Measurements from ENCODE around the gene PACC1. TPM values are rescaled to one million over a fixed set of nuclear protein-coding genes. Genes with fewer than 3 reads are reported as not detected.
A peak's percentile ranks its signal among the peaks of the same experiment; 100 is the strongest.

The PACC1 gene
- polyA plus RNA-seq (2011; rRNA removed) (19.6 and 24.5 TPM in 2 replicates), polyA plus RNA-seq (2017; fragmentation: RNase III; extraction: RNeasy Plus Mini Kit Qiagen cat#74134 plus additional on column Dnase treatment) (11.8 to 12.5 TPM (median 11.9 TPM) in 3 replicates), polyA minus RNA-seq (2011; rRNA and poly(A)+ RNA removed) (28.3 and 39.6 TPM in 2 replicates)
- polyA plus RNA-seq (2012; cell fraction: cytosol; rRNA removed), result 18.5 and 26.7 TPM in 2 replicates
- polyA plus RNA-seq (2012; cell fraction: nucleus; rRNA removed), result 28.4 and 30.6 TPM in 2 replicates

GRCh38 chr1:212414328-212415106 is at the start of gene PACC1:
PACC1 (minus strand) TSS chr1:212414886; CDS start chr1:212414757, 129 bp downstream.
- POLR2A ChIA-PET, result interaction anchor here (1.0 to 1.2 kb wide), 2 partner anchors 18 to 194 kb away, joined by 3 read pairs; partner anchors contain the start of genes ATF3 and NENF
- Histone ChIP-seq H3K9me3 (no peaks in the 10 kb centered on the region), H3K4me3 (peak within 1 kb of the TSS; percentile 80), H3K27ac (peak within 1 kb of the TSS; percentile 75 to 89), H3K4me1 (peaks cover 14% of the 10 kb centered on the region), H3K4me2 (peak within 1 kb of the TSS; percentile 79)
- ATAC-seq (peak; percentile 89 to 97), DNase-seq (ENCODE audit: low read depth in 1 of 2, low spot score in 1 of 2) (peak; percentile 88 to 99), FAIRE-seq (no peak)
- WGBS (ENCODE audit: missing lambda C conversion rate), result 2% methylated on average over 17 of the region's 74 CpGs
- CTCF ChIA-PET, result interaction anchor here (0.8 to 2.1 kb wide), 2 partner anchors 35 to 42 kb away, joined by 3 to 4 read pairs; no protein-coding TSS in a partner anchor
- TF ChIP-seq HES2 (IDR thresholded peaks at IDR 0.05) (no peak), E2F6 (IDR thresholded peaks at IDR 0.05; ENCODE audit: borderline replicate concordance, low read depth) (no peak), PBX3 (IDR thresholded peaks at IDR 0.05) (no peak), HOXA7 (CRISPR knock-in tag; IDR thresholded peaks at IDR 0.05) (no peak), ZC3H11A (IDR thresholded peaks at IDR 0.05) (no peak), CBX2 (IDR thresholded peaks at IDR 0.05; ENCODE audit: borderline replicate concordance, low read depth) (no peak), TP53 (CRISPR knock-in tag; IDR thresholded peaks at IDR 0.05) (no peak), POLR2AphosphoS2 (conservative IDR thresholded peaks at IDR 0.05; ENCODE audit: low read length) (no peak), FOSB (CRISPR knock-in tag; IDR thresholded peaks at IDR 0.05) (no peak), EHF (CRISPR knock-in tag; IDR thresholded peaks at IDR 0.05) (no peak), BHLHE40 (IDR thresholded peaks at IDR 0.05; ENCODE audit: low read depth, low read length) (no peak), NFE2L2 (conservative IDR thresholded peaks at IDR 0.05; ENCODE audit: low read length) (no peak), MAFK (IDR thresholded peaks at IDR 0.05; ENCODE audit: partially characterized antibody) (no peak), HOXB13 (CRISPR knock-in tag; IDR thresholded peaks at IDR 0.05; ENCODE audit: low read depth) (no peak), GATA3 (IDR thresholded peaks at IDR 0.05; ENCODE audit: borderline replicate concordance) (no peak), POLR2A (IDR thresholded peaks at IDR 0.05; ENCODE audit: low read length) (peak; percentile 93), CHD4 (IDR thresholded peaks at IDR 0.05; ENCODE audit: borderline replicate concordance) (no peak), RAD21 (conservative IDR thresholded peaks at IDR 0.05 in 1 of 2, IDR thresholded peaks at IDR 0.05 in 1 of 2) (no peak), MAX (IDR thresholded peaks at IDR 0.05) (peak; percentile 68), ZNF302 (CRISPR knock-in tag; IDR thresholded peaks at IDR 0.05) (no peak), JUNB (IDR thresholded peaks at IDR 0.05) (no peak), EHMT2 (IDR thresholded peaks at IDR 0.05; ENCODE audit: low read depth) (no peak), RNF2 (IDR thresholded peaks at IDR 0.05; ENCODE audit: borderline replicate concordance, low read depth) (no peak), FOSL2 (IDR thresholded peaks at IDR 0.05) (no peak), FOSL2 (CRISPR knock-in tag; IDR thresholded peaks at IDR 0.05) (no peak), JUN (IDR thresholded peaks at IDR 0.05) (no peak), NR3C1 (IDR thresholded peaks at IDR 0.05) (no peak), HDAC2 (IDR thresholded peaks at IDR 0.05) (no peak), USF2 (IDR thresholded peaks at IDR 0.05) (peak; percentile 84), PHF8 (IDR thresholded peaks at IDR 0.05; ENCODE audit: borderline replicate concordance, low read depth) (0 out of 2 replicates have a peak, but pooled peaks have one; percentile 23), MYC (IDR thresholded peaks at IDR 0.05; ENCODE audit: borderline replicate concordance, low read length) (no peak)
- TF ChIP-seq, protein P1, sequence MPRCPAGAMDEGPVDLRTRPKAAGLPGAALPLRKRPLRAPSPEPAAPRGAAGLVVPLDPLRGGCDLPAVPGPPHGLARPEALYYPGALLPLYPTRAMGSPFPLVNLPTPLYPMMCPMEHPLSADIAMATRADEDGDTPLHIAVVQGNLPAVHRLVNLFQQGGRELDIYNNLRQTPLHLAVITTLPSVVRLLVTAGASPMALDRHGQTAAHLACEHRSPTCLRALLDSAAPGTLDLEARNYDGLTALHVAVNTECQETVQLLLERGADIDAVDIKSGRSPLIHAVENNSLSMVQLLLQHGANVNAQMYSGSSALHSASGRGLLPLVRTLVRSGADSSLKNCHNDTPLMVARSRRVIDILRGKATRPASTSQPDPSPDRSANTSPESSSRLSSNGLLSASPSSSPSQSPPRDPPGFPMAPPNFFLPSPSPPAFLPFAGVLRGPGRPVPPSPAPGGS (IDR thresholded peaks at IDR 0.05), result 0 out of 3 replicates have a peak, but pooled peaks have one; percentile 64
- TF ChIP-seq, protein P2, sequence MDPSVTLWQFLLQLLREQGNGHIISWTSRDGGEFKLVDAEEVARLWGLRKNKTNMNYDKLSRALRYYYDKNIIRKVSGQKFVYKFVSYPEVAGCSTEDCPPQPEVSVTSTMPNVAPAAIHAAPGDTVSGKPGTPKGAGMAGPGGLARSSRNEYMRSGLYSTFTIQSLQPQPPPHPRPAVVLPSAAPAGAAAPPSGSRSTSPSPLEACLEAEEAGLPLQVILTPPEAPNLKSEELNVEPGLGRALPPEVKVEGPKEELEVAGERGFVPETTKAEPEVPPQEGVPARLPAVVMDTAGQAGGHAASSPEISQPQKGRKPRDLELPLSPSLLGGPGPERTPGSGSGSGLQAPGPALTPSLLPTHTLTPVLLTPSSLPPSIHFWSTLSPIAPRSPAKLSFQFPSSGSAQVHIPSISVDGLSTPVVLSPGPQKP (IDR thresholded peaks at IDR 0.05; ENCODE audit: low read depth, low read length), result no peak
- TF ChIP-seq, protein P3, sequence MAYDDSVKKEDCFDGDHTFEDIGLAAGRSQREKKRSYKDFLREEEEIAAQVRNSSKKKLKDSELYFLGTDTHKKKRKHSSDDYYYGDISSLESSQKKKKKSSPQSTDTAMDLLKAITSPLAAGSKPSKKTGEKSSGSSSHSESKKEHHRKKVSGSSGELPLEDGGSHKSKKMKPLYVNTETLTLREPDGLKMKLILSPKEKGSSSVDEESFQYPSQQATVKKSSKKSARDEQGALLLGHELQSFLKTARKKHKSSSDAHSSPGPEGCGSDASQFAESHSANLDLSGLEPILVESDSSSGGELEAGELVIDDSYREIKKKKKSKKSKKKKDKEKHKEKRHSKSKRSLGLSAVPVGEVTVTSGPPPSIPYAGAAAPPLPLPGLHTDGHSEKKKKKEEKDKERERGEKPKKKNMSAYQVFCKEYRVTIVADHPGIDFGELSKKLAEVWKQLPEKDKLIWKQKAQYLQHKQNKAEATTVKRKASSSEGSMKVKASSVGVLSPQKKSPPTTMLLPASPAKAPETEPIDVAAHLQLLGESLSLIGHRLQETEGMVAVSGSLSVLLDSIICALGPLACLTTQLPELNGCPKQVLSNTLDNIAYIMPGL (CRISPR knock-in tag; IDR thresholded peaks at IDR 0.05; ENCODE audit: borderline replicate concordance), result no peak

Measured in A549 (cell line).